ENCODE results near the gene ZNF385C.

DNA sequence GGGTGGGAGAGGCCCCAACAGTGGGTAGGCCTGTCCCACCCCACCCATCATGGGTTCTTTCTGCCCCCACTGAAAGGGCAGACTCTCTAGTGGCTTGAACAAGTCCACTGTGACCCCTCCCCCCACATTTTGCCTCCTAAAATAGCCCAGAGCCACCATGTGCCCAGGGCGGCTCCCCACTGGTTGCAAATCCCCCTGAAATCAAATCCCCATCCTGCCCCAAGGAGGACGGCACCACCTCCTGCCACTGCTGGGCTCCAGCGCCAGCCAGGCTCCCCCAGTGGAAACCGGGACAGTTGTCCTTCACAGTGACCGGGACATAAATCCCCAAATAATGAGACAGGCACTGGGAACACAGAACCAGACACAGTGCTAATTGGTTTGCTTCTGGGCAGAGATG lies 20.5 kb downstream of the ZNF385C start:
- TF ChIP-seq, protein P1, sequence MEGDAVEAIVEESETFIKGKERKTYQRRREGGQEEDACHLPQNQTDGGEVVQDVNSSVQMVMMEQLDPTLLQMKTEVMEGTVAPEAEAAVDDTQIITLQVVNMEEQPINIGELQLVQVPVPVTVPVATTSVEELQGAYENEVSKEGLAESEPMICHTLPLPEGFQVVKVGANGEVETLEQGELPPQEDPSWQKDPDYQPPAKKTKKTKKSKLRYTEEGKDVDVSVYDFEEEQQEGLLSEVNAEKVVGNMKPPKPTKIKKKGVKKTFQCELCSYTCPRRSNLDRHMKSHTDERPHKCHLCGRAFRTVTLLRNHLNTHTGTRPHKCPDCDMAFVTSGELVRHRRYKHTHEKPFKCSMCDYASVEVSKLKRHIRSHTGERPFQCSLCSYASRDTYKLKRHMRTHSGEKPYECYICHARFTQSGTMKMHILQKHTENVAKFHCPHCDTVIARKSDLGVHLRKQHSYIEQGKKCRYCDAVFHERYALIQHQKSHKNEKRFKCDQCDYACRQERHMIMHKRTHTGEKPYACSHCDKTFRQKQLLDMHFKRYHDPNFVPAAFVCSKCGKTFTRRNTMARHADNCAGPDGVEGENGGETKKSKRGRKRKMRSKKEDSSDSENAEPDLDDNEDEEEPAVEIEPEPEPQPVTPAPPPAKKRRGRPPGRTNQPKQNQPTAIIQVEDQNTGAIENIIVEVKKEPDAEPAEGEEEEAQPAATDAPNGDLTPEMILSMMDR (IDR thresholded peaks at IDR 0.05): no peak
- no peak for TF ChIP-seq POLR2A (IDR thresholded peaks at IDR 0.05)
